K562 (cell line): ENCODE results near the gene LIMCH1.

Experiments
- CUX1 ChIP-seq: fragments of 200-800 bp; sonication (Bioruptor generic); IDR thresholded peaks from 2 replicates; pipeline ENCODE4 v1.6.1; 2016; ENCODE audit warnings: missing genetic modification characterization, missing compliant biosample characterization
- EZH2 ChIP-seq: IDR thresholded peaks from 2 replicates; pipeline ENCODE4 v1.6.1; 2012; ENCODE audit warnings: low read depth, mild to moderate bottlenecking, inconsistent platforms, low read length, borderline replicate concordance
- GABPA ChIP-seq: fragments of 200-800 bp; sonication (Bioruptor generic); conservative IDR thresholded peaks from 2 replicates; pipeline ENCODE4 v1.6.1; 2016; ENCODE audit warnings: low read depth, missing genetic modification characterization, missing compliant biosample characterization
- USF2 ChIP-seq: sonication (generic); formaldehyde crosslinking; IDR thresholded peaks from 2 replicates; pipeline ENCODE4 v1.5.0; 2020; ENCODE audit warnings: missing genetic modification reagents

GRCh38 chr4:41619161-41619560 lies 81.2 kb downstream of the LIMCH1 start:
- TF ChIP-seq GABPA (tag): no peak
- TF ChIP-seq USF2 (CRISPR knock-in tag): no peak
- no peak for TF ChIP-seq EZH2
- no peak for TF ChIP-seq CUX1 (CRISPR knock-in tag)
